ENCODE data around the gene POTEE. TPM values are rescaled to one million over a fixed set of nuclear protein-coding genes. Genes with fewer than 3 reads are reported as not detected.
"Not testable (repeated sequence)": the region's sequence is repeated elsewhere in the genome, so short reads cannot be mapped to it uniquely, and the experiment has no call there.

Gene POTEE
- polyA plus RNA-seq (2013, experiment 1 of 2) = 0.04 TPM
- 0.04 TPM for polyA plus RNA-seq (2013, experiment 2 of 2)

GRCh38 chr2:131209030-131209772, at the start of gene POTEE:
POTEE (plus strand) TSS chr2:131209536; CDS start chr2:131218403, 8,867 bp downstream.
- not testable (repeated sequence) for H2BK5ac ChIP-seq (ENCODE audit: low read length); H3K36me3 ChIP-seq (replicated peaks in 1 of 2; ENCODE audit: control insufficient read depth in 2 of 2, insufficient read depth in 2 of 2, low read length in 2 of 2); H2BK120ac ChIP-seq (ENCODE audit: low read depth, low read length); H2AK5ac ChIP-seq (ENCODE audit: low read depth, low read length); H2BK15ac ChIP-seq (ENCODE audit: low read length); H3K14ac ChIP-seq (ENCODE audit: low read length); H3K27me3 ChIP-seq (ENCODE audit: control insufficient read depth in 3 of 3, insufficient read depth in 3 of 3, low read depth in 1 of 3, low read length in 3 of 3); H3K18ac ChIP-seq (ENCODE audit: low read length); H3K79me1 ChIP-seq (ENCODE audit: low read depth, low read length); H2BK12ac ChIP-seq (ENCODE audit: low read length); H3K4me1 ChIP-seq (ENCODE audit: control insufficient read depth in 2 of 2, insufficient read depth in 1 of 2, low read depth in 1 of 2, low read length in 2 of 2); H4K8ac ChIP-seq (ENCODE audit: low read depth, low read length); H3K4me2 ChIP-seq (ENCODE audit: insufficient read depth, low read length, poor library complexity, severe bottlenecking); H3K4ac ChIP-seq (ENCODE audit: low read length); H3K9ac ChIP-seq (ENCODE audit: low read depth, low read length, poor library complexity); H4K91ac ChIP-seq (ENCODE audit: low read depth, low read length, poor library complexity); H3K23ac ChIP-seq (ENCODE audit: low read depth, low read length, poor library complexity); H3K27ac ChIP-seq (replicated peaks; ENCODE audit: low read length); H3K9me3 ChIP-seq (replicated peaks in 1 of 2; ENCODE audit: control insufficient read depth in 2 of 2, insufficient read depth in 1 of 2, low read depth in 1 of 2, low read length in 2 of 2); DNase-seq (ENCODE audit: low spot score)
- no CpG with 5 or more reads among the region's 33 CpGs for WGBS, 2 donors (ENCODE audit: extremely low coverage in 2 of 2, insufficient read length in 2 of 2, insufficient replicate concordance in 1 of 2)
- H3K4me3 ChIP-seq (ENCODE audit: low read length in 2 of 2) = peak within 1 kb of the TSS in 1 of 2 donors; percentile 58
- peak within 1 kb of the TSS; percentile 71 for H2AFZ ChIP-seq (ENCODE audit: low read length)

- not testable (repeated sequence) for H2BK120ac ChIP-seq (ENCODE audit: low read depth, low read length); H3K4me2 ChIP-seq (ENCODE audit: insufficient read depth, low read length, poor library complexity, severe bottlenecking); H3K18ac ChIP-seq (ENCODE audit: low read length); H3K79me1 ChIP-seq (ENCODE audit: low read depth, low read length); H4K91ac ChIP-seq (ENCODE audit: low read depth, low read length, poor library complexity); H3K9me3 ChIP-seq (replicated peaks in 1 of 2; ENCODE audit: control insufficient read depth in 2 of 2, insufficient read depth in 1 of 2, low read depth in 1 of 2, low read length in 2 of 2); H3K27me3 ChIP-seq (ENCODE audit: control insufficient read depth in 3 of 3, insufficient read depth in 3 of 3, low read depth in 1 of 3, low read length in 3 of 3); H2AK5ac ChIP-seq (ENCODE audit: low read depth, low read length); H2AFZ ChIP-seq (ENCODE audit: low read length); H3K36me3 ChIP-seq (replicated peaks in 1 of 2; ENCODE audit: control insufficient read depth in 2 of 2, insufficient read depth in 2 of 2, low read length in 2 of 2); H3K4me1 ChIP-seq (ENCODE audit: control insufficient read depth in 2 of 2, insufficient read depth in 1 of 2, low read depth in 1 of 2, low read length in 2 of 2); H3K4ac ChIP-seq (ENCODE audit: low read length); H4K8ac ChIP-seq (ENCODE audit: low read depth, low read length); H2BK15ac ChIP-seq (ENCODE audit: low read length); DNase-seq (ENCODE audit: low spot score); H3K23ac ChIP-seq (ENCODE audit: low read depth, low read length, poor library complexity); H2BK12ac ChIP-seq (ENCODE audit: low read length); H3K14ac ChIP-seq (ENCODE audit: low read length); H3K4me3 ChIP-seq (ENCODE audit: low read length in 2 of 2); H2BK5ac ChIP-seq (ENCODE audit: low read length); H3K9ac ChIP-seq (ENCODE audit: low read depth, low read length, poor library complexity); H3K27ac ChIP-seq (replicated peaks; ENCODE audit: low read length)
- WGBS, 2 donors (ENCODE audit: extremely low coverage in 2 of 2, insufficient read length in 2 of 2, insufficient replicate concordance in 1 of 2) = no CpG with 5 or more reads among the region's 5 CpGs
These were observed 43.8 kb upstream of the POTEE start for GRCh38 chr2:131165562-131165961.

- no peak overlapping the region for H2BK120ac ChIP-seq (ENCODE audit: low read depth, low read length)
- no peak overlapping the region for H3K18ac ChIP-seq (ENCODE audit: low read length)
- H4K91ac ChIP-seq (ENCODE audit: low read depth, low read length, poor library complexity) = no peak overlapping the region
- H3K23ac ChIP-seq (ENCODE audit: low read depth, low read length, poor library complexity) = no peak overlapping the region
- no peak overlapping the region for H4K8ac ChIP-seq (ENCODE audit: low read depth, low read length)
- H2BK12ac ChIP-seq (ENCODE audit: low read length) = no peak overlapping the region
- no peak overlapping the region for H2BK5ac ChIP-seq (ENCODE audit: low read length)
- H3K9ac ChIP-seq (ENCODE audit: low read depth, low read length, poor library complexity) = no peak overlapping the region
- no peak overlapping the region for H3K4me2 ChIP-seq (ENCODE audit: insufficient read depth, low read length, poor library complexity, severe bottlenecking)
- H2AFZ ChIP-seq (ENCODE audit: low read length) = no peak overlapping the region
- no peak overlapping the region for H3K4ac ChIP-seq (ENCODE audit: low read length)
- WGBS, 2 donors (ENCODE audit: extremely low coverage in 2 of 2, insufficient read length in 2 of 2, insufficient replicate concordance in 1 of 2) = no CpG with 5 or more reads among the region's 5 CpGs
- H3K9me3 ChIP-seq (replicated peaks in 1 of 2; ENCODE audit: control insufficient read depth in 2 of 2, insufficient read depth in 1 of 2, low read depth in 1 of 2, low read length in 2 of 2) = no peaks in the 10 kb centered on the region
- no peak for DNase-seq (ENCODE audit: low spot score)
- no peak overlapping the region for H3K27ac ChIP-seq (replicated peaks; ENCODE audit: low read length)
- no peaks in the 10 kb centered on the region for H3K27me3 ChIP-seq (ENCODE audit: control insufficient read depth in 3 of 3, insufficient read depth in 3 of 3, low read depth in 1 of 3, low read length in 3 of 3)
- no peaks in the 10 kb centered on the region for H3K4me1 ChIP-seq (ENCODE audit: control insufficient read depth in 2 of 2, insufficient read depth in 1 of 2, low read depth in 1 of 2, low read length in 2 of 2)
- no peak overlapping the region for H2BK15ac ChIP-seq (ENCODE audit: low read length)
- no peaks in the 10 kb centered on the region for H3K79me1 ChIP-seq (ENCODE audit: low read depth, low read length)
- no peak overlapping the region for H3K4me3 ChIP-seq (ENCODE audit: low read length in 2 of 2)
- H2AK5ac ChIP-seq (ENCODE audit: low read depth, low read length) = no peak overlapping the region
- no peak overlapping the region for H3K14ac ChIP-seq (ENCODE audit: low read length)
- no peaks in the 10 kb centered on the region for H3K36me3 ChIP-seq (replicated peaks in 1 of 2; ENCODE audit: control insufficient read depth in 2 of 2, insufficient read depth in 2 of 2, low read length in 2 of 2)
These were observed 40.8 kb upstream of the POTEE start for GRCh38 chr2:131168538-131168937.

GRCh38 chr2:131178050-131178449, 31.3 kb upstream of the POTEE start:
- not testable (repeated sequence) for H2BK120ac ChIP-seq (ENCODE audit: low read depth, low read length); H3K18ac ChIP-seq (ENCODE audit: low read length); H4K8ac ChIP-seq (ENCODE audit: low read depth, low read length); H3K36me3 ChIP-seq (replicated peaks in 1 of 2; ENCODE audit: control insufficient read depth in 2 of 2, insufficient read depth in 2 of 2, low read length in 2 of 2); DNase-seq (ENCODE audit: low spot score); H3K9ac ChIP-seq (ENCODE audit: low read depth, low read length, poor library complexity); H3K14ac ChIP-seq (ENCODE audit: low read length); H3K79me1 ChIP-seq (ENCODE audit: low read depth, low read length); H3K4me1 ChIP-seq (ENCODE audit: control insufficient read depth in 2 of 2, insufficient read depth in 1 of 2, low read depth in 1 of 2, low read length in 2 of 2); H4K91ac ChIP-seq (ENCODE audit: low read depth, low read length, poor library complexity); H3K23ac ChIP-seq (ENCODE audit: low read depth, low read length, poor library complexity); H2AFZ ChIP-seq (ENCODE audit: low read length); H2BK5ac ChIP-seq (ENCODE audit: low read length); H3K4me3 ChIP-seq (ENCODE audit: low read length in 2 of 2); H3K4ac ChIP-seq (ENCODE audit: low read length); H3K4me2 ChIP-seq (ENCODE audit: insufficient read depth, low read length, poor library complexity, severe bottlenecking); H3K9me3 ChIP-seq (replicated peaks in 1 of 2; ENCODE audit: control insufficient read depth in 2 of 2, insufficient read depth in 1 of 2, low read depth in 1 of 2, low read length in 2 of 2); H2AK5ac ChIP-seq (ENCODE audit: low read depth, low read length); H3K27me3 ChIP-seq (ENCODE audit: control insufficient read depth in 3 of 3, insufficient read depth in 3 of 3, low read depth in 1 of 3, low read length in 3 of 3); H2BK12ac ChIP-seq (ENCODE audit: low read length); H2BK15ac ChIP-seq (ENCODE audit: low read length); H3K27ac ChIP-seq (replicated peaks; ENCODE audit: low read length)
- no CpG with 5 or more reads among the region's 10 CpGs for WGBS, 2 donors (ENCODE audit: extremely low coverage in 2 of 2, insufficient read length in 2 of 2, insufficient replicate concordance in 1 of 2)
